HepG2 (cell line): ENCODE results near the gene RBM41. TPM values are rescaled to one million over a fixed set of nuclear protein-coding genes. Genes with fewer than 3 reads are reported as not detected.
A peak's percentile ranks its signal among the peaks of the same experiment; 100 is the strongest.

ENCODE experiments used
- ATF7-NPFF ChIP-seq: sonication (generic); formaldehyde crosslinking; IDR thresholded peaks from 2 replicates; pipeline ENCODE4 v1.8.1; 2023; ENCODE audit warnings: mild to moderate bottlenecking, low read depth, missing genetic modification reagents, moderate library complexity
- CTCF ChIP-seq: sonication (generic); formaldehyde crosslinking; IDR thresholded peaks from 2 replicates; pipeline ENCODE4 v1.5.0; 2020; ENCODE audit warnings: mild to moderate bottlenecking, missing genetic modification reagents, moderate library complexity
- ETS1 ChIP-seq: sonication (generic); formaldehyde crosslinking; IDR thresholded peaks from 2 replicates; pipeline ENCODE4 v1.4.0; 2020; ENCODE audit warnings: missing genetic modification reagents
- FOXM1 ChIP-seq: sonication (generic); formaldehyde crosslinking; IDR thresholded peaks from 2 replicates; pipeline ENCODE4 v1.5.0; 2020; ENCODE audit warnings: missing genetic modification reagents
- GLMP ChIP-seq: sonication (generic); formaldehyde crosslinking; IDR thresholded peaks from 2 replicates; pipeline ENCODE4 v1.9.0; 2021; ENCODE audit warnings: missing genetic modification reagents, mild to moderate bottlenecking, borderline replicate concordance
- LBX2 ChIP-seq: sonication (generic); formaldehyde crosslinking; IDR thresholded peaks from 2 replicates; pipeline ENCODE4 v1.5.0; 2020; ENCODE audit warnings: missing genetic modification reagents, mild to moderate bottlenecking, borderline replicate concordance
- STAG1 ChIP-seq: sonication (generic); formaldehyde crosslinking; IDR thresholded peaks from 2 replicates; pipeline ENCODE4 v1.4.0; 2020; ENCODE audit warnings: missing genetic modification reagents
- ZNF20 ChIP-seq: sonication (generic); formaldehyde crosslinking; IDR thresholded peaks from 2 replicates; pipeline ENCODE4 v1.4.0; 2020; ENCODE audit warnings: mild to moderate bottlenecking, moderate library complexity, missing genetic modification reagents
- ZNF318 ChIP-seq: sonication (generic); formaldehyde crosslinking; IDR thresholded peaks from 2 replicates; pipeline ENCODE4 v1.4.0; 2020; ENCODE audit warnings: mild to moderate bottlenecking, missing genetic modification reagents
- polyA plus RNA-seq, 8 experiments: library from polyadenylated mRNA; depleted of rRNA in 3 of 8; stranded (reverse) in 7 of 8; unstranded in 1 of 8; fragments of >200 nt; fragmentation: Illumina TruSeq in 4 of 8; extraction: Trizol in 4 of 8; gene quantifications; 2 replicates each; pipeline versions ENCODE4 v1.2.1 to v1.2.3, GENCODE V29; 2011 to 2016; ENCODE audit warnings: low read depth in 4 of 8, missing spikeins in 1 of 8, mixed read lengths in 1 of 8; ENCODE audit not compliant: insufficient read depth in 1 of 8
- total RNA-seq, 5 experiments: library from RNA; depleted of rRNA; stranded (reverse); fragments of >200 nt; fragmentation: Illumina TruSeq; extraction: Trizol; gene quantifications; 2 replicates each; pipeline ENCODE4 v1.2.3, GENCODE V29; 2016; ENCODE audit warnings: low read depth in 1 of 5

Gene RBM41
- total and polyA plus RNA-seq, 2 of the 13 experiments (the other 11 are each of a cell fraction or from before 2014, with no cell fraction given), result 6.5 to 15.4 TPM

GRCh38 chrX:107102980-107103379, 15.6 kb downstream of the RBM41 start (continued):
- TF ChIP-seq GLMP (CRISPR knock-in tag), result no peak
- TF ChIP-seq ATF7-NPFF, result no peak
- 0 out of 2 replicates have a peak, but pooled peaks have one; percentile 13 for TF ChIP-seq CTCF (CRISPR knock-in tag)
- TF ChIP-seq LBX2 (CRISPR knock-in tag), result no peak
- TF ChIP-seq ZNF318 (CRISPR knock-in tag), result no peak
- TF ChIP-seq ETS1, result no peak
- no peak for TF ChIP-seq FOXM1 (CRISPR knock-in tag)
- no peak for TF ChIP-seq ZNF20 (CRISPR knock-in tag)
- TF ChIP-seq STAG1, result peak; percentile 38
